Mesendoderm (in vitro differentiated cells): ENCODE data around the gene L1TD1.

Experiments
- DNase-seq: peaks from one replicate; pipeline ENCODE4 v3.0.0; 2013
- H2AK5ac ChIP-seq: 2 replicates; pipeline ENCODE4 v1.6.1; 2013; ENCODE audit warnings: low read length, inconsistent platforms
- H2BK120ac ChIP-seq: 2 replicates; pipeline ENCODE4 v1.6.1; 2013; ENCODE audit warnings: low read depth, mild to moderate bottlenecking, low read length, moderate library complexity, mixed read lengths
- H2BK15ac ChIP-seq: replicated peaks from 2 replicates; pipeline ENCODE4 v1.6.1; 2013; ENCODE audit warnings: low read depth, mild to moderate bottlenecking, moderate library complexity
- H2BK5ac ChIP-seq: 2 replicates; pipeline ENCODE4 v1.6.1; 2013; ENCODE audit warnings: low read length, inconsistent platforms
- H3K18ac ChIP-seq: 2 replicates; pipeline ENCODE4 v1.6.1; 2013; ENCODE audit warnings: mild to moderate bottlenecking, low read length, mixed read lengths
- H3K23ac ChIP-seq: one replicate; pipeline ENCODE4 v1.6.1; 2013; ENCODE audit warnings: low read length
- H3K27ac ChIP-seq: 2 replicates; pipeline ENCODE4 v1.5.1; 2013; ENCODE audit warnings: low read depth, mild to moderate bottlenecking, inconsistent platforms, low read length, moderate library complexity
- H3K27me3 ChIP-seq: 2 replicates; pipeline ENCODE4 v1.6.1; 2013; ENCODE audit warnings: low read length, control low read depth, mild to moderate bottlenecking, inconsistent platforms; ENCODE audit not compliant: insufficient read depth, poor library complexity
- H3K36me3 ChIP-seq: 2 replicates; pipeline ENCODE4 v1.6.1; 2013; ENCODE audit warnings: low read length, inconsistent platforms; ENCODE audit not compliant: control insufficient read depth, insufficient read depth
- H3K4ac ChIP-seq: one replicate; pipeline ENCODE4 v1.6.1; 2013; ENCODE audit warnings: low read depth, mild to moderate bottlenecking, low read length, moderate library complexity
- H3K4me1 ChIP-seq: 2 replicates; pipeline ENCODE4 v1.6.1; 2013; ENCODE audit warnings: low read depth, low read length, inconsistent platforms; ENCODE audit not compliant: control insufficient read depth
- H3K4me2 ChIP-seq: 2 replicates; pipeline ENCODE4 v1.6.1; 2013; ENCODE audit warnings: low read length
- H3K4me3 ChIP-seq: 2 replicates; pipeline ENCODE4 v1.5.1; 2013; ENCODE audit warnings: mild to moderate bottlenecking, low read length
- H3K56ac ChIP-seq: one replicate; pipeline ENCODE4 v1.6.1; 2013; ENCODE audit warnings: low read length
- H3K79me1 ChIP-seq: 2 replicates; pipeline ENCODE4 v1.6.1; 2013; ENCODE audit warnings: low read length, inconsistent platforms
- H3K79me2 ChIP-seq: 2 replicates; pipeline ENCODE4 v1.6.1; 2013; ENCODE audit warnings: mild to moderate bottlenecking, low read length; ENCODE audit not compliant: control insufficient read depth, insufficient read depth
- H3K9ac ChIP-seq: 2 replicates; pipeline ENCODE4 v1.6.1; 2013; ENCODE audit warnings: low read length, inconsistent platforms
- H4K5ac ChIP-seq: one replicate; pipeline ENCODE4 v1.6.1; 2013; ENCODE audit warnings: low read length
- H4K8ac ChIP-seq: one replicate; pipeline ENCODE4 v1.6.1; 2013; ENCODE audit warnings: low read depth, mild to moderate bottlenecking, control low read depth, low read length, moderate library complexity
- WGBS: extraction: QIAGEN DNeasy Blood & Tissue Kit; methylation state at CpG from one replicate; pipeline ENCODE4 v1.1.7; 2013; ENCODE audit warnings: low lambda C conversion rate, missing lambda C conversion rate; ENCODE audit not compliant: insufficient coverage; ENCODE audit errors: extremely low coverage; 5-methylcytosine and 5-hydroxymethylcytosine counted together

Gene L1TD1

GRCh38 chr1:62227496-62227895 lies 32.8 kb downstream of the L1TD1 start:
- H4K5ac ChIP-seq, result no peak overlapping the region

DNA sequence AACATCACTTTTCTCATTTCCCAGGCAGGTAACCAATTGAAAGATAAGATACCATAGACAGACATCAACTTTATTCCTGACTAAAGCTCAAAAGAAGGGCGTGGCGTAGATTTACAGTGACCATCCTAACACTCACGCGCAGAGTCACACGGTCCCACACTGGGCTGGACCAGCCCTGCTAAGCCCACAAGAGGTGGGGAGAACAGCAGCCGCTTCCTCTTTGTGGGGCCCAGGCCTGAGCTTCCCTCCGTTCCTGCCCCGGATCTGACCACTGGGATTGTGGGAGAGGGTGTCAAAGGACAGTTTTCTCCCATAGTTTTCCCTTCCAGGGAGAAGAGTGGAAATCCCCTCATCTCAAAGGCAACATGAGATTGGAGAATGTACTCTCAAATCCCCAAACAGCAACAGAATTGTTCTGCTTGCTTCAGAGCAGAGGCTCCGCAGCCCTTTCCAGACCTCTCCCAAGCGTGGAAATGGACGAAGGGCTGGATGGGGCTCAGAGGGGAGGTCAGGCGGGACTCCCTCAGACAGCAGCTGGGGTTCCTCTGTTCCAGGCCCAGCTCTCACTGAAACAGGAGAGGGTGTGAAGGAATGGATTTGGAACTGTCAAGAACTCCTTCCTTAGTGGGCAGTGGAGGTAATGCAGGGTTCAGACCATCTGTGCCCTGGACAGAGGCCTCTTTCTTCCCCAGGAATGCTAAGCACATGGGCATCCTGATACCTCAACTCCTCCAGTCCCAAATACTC lies 33.7 kb downstream of the L1TD1 start:
- WGBS, result no CpG with 5 or more reads among the region's 12 CpGs
- H3K4ac ChIP-seq, result no peak overlapping the region

More at GRCh38 chr1:62227496-62227895, 32.8 kb downstream of the L1TD1 start:
- Histone ChIP-seq H2BK15ac (no peak overlapping the region), H4K8ac (no peak overlapping the region), H3K27me3 (no peaks in the 10 kb centered on the region), H3K36me3 (peaks cover 14% of the 10 kb centered on the region), H3K4me3 (no peak overlapping the region), H3K27ac (no peak overlapping the region), H3K23ac (no peak overlapping the region), H2AK5ac (no peak overlapping the region), H2BK5ac (no peak overlapping the region), H3K56ac (no peak overlapping the region), H3K4me1 (peaks cover 12% of the 10 kb centered on the region), H3K79me1 (peaks cover 1% of the 10 kb centered on the region), H3K4ac (no peak overlapping the region), H3K79me2 (no peaks in the 10 kb centered on the region), H3K18ac (no peak overlapping the region), H3K4me2 (no peak overlapping the region), H2BK120ac (no peak overlapping the region), H3K9ac (no peak overlapping the region)
- no CpG with 5 or more reads among the region's 11 CpGs for WGBS
- no peak for DNase-seq

DNA sequence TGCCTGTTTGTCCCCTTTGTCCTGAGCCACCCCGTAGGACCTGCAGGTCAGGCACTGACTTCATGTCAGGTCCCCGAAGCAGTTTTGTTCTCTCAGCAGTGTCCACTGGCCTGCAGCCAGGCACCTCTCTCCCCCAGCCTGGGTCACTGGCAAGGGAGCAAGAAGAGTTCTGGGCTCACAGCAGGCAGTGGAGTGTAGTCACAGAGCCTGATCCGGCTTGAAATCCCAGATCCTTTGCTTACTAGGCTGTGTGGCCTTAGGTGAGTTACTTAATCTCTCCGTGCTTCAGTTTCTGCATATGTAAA lies 34.2 kb downstream of the L1TD1 start:
- H2BK120ac ChIP-seq, result no peak overlapping the region
- H3K4me2 ChIP-seq, result no peak overlapping the region
- peak overlapping the region; percentile 19 for H3K9ac ChIP-seq
- H4K5ac ChIP-seq, result no peak overlapping the region
- H3K79me2 ChIP-seq, result no peaks in the 10 kb centered on the region
- no peak for DNase-seq
- no peak overlapping the region for H3K27ac ChIP-seq
- no peak overlapping the region for H2AK5ac ChIP-seq
- H3K27me3 ChIP-seq, result no peaks in the 10 kb centered on the region
- no peak overlapping the region for H4K8ac ChIP-seq
- H3K4me3 ChIP-seq, result no peak overlapping the region
- H3K4ac ChIP-seq, result no peak overlapping the region
- H3K56ac ChIP-seq, result peak overlapping the region; percentile 44
- H3K79me1 ChIP-seq, result peaks cover 1% of the 10 kb centered on the region
- peak overlapping the region; percentile 7 for H3K18ac ChIP-seq
- WGBS, result no CpG with 5 or more reads among the region's 4 CpGs
- peaks cover 12% of the 10 kb centered on the region for H3K4me1 ChIP-seq
- H3K36me3 ChIP-seq, result peaks cover 14% of the 10 kb centered on the region
- no peak overlapping the region for H3K23ac ChIP-seq
- H2BK5ac ChIP-seq, result no peak overlapping the region
- H2BK15ac ChIP-seq, result no peak overlapping the region

More for the DNA sequence above, 33.7 kb downstream of the L1TD1 start:
- Histone ChIP-seq H3K23ac (no peak overlapping the region), H3K79me2 (no peaks in the 10 kb centered on the region), H3K4me2 (no peak overlapping the region), H2BK15ac (no peak overlapping the region), H3K27me3 (no peaks in the 10 kb centered on the region), H4K5ac (no peak overlapping the region), H3K9ac (peak overlapping the region; percentile 19), H2AK5ac (no peak overlapping the region), H4K8ac (no peak overlapping the region), H2BK5ac (no peak overlapping the region), H3K27ac (no peak overlapping the region), H3K18ac (peak overlapping the region; percentile 7), H2BK120ac (no peak overlapping the region), H3K4me1 (peaks cover 12% of the 10 kb centered on the region), H3K56ac (peak overlapping the region; percentile 44), H3K79me1 (peaks cover 1% of the 10 kb centered on the region), H3K36me3 (peaks cover 14% of the 10 kb centered on the region), H3K4me3 (no peak overlapping the region)
- DNase-seq, result no peak

DNA sequence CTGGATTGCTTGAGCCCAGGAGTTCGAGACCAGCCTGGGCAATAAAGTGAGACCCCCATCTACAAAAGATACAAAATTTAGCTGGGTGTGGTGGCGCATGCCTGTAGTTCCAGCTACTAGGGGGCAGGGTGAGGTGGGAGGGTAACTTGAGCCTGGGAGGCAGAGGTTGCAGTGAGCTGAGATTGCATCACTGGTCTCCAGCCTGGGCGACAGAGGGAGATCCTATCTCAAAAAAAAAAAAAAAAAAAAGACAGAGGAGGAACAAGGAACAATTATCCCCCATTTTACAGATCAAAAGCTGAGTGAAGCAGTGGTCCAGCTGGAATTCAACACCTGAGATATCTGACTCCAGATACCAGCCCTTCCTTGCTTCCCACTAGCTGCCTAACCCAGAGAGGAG lies 34.8 kb downstream of the L1TD1 start:
- Histone ChIP-seq H3K9ac (peak overlapping the region; percentile 15), H3K23ac (no peak overlapping the region), H2AK5ac (no peak overlapping the region), H3K18ac (no peak overlapping the region), H4K5ac (no peak overlapping the region), H3K4me1 (peaks cover 12% of the 10 kb centered on the region), H3K79me1 (no peaks in the 10 kb centered on the region), H3K36me3 (peaks cover 12% of the 10 kb centered on the region), H2BK5ac (no peak overlapping the region), H2BK120ac (no peak overlapping the region), H3K4ac (no peak overlapping the region), H3K56ac (peak overlapping the region; percentile 74), H2BK15ac (no peak overlapping the region), H4K8ac (no peak overlapping the region), H3K27ac (peak overlapping the region; percentile 61), H3K4me2 (no peak overlapping the region), H3K27me3 (no peaks in the 10 kb centered on the region), H3K79me2 (no peaks in the 10 kb centered on the region), H3K4me3 (no peak overlapping the region)
- WGBS, result no CpG with 5 or more reads among the region's 3 CpGs
- peak; percentile 74 for DNase-seq

DNA sequence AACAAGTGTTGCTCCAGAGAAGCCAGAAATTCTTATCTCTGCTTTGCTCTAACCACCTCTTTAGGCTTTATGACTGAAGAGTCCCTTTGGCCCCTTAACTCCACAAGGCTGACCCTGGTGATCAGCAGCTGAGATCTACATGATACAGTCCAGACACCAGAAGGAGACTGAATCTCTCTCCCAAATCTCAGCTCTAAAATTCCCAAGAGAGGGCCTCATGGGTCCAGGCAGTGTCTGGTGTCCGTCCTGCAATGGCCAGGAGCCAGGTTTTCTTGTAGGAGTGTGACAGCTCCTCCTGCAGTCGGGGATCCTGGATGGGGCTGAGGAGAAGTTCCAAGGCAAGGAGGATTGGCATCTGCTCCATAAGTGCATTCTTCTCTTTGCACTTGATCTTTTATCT lies 35.3 kb downstream of the L1TD1 start:
- Histone ChIP-seq H3K23ac (peak overlapping the region; percentile 24), H3K9ac (peak overlapping the region; percentile 15), H3K4me3 (no peak overlapping the region), H3K56ac (peak overlapping the region; percentile 74), H3K4me1 (peaks cover 12% of the 10 kb centered on the region), H3K18ac (no peak overlapping the region), H2BK120ac (no peak overlapping the region), H3K4me2 (no peak overlapping the region), H3K27me3 (no peaks in the 10 kb centered on the region), H4K5ac (no peak overlapping the region), H4K8ac (no peak overlapping the region), H3K27ac (peak overlapping the region; percentile 61), H3K4ac (no peak overlapping the region), H2BK15ac (no peak overlapping the region), H2AK5ac (peak overlapping the region; percentile 30), H2BK5ac (no peak overlapping the region), H3K36me3 (peaks cover 12% of the 10 kb centered on the region), H3K79me2 (no peaks in the 10 kb centered on the region), H3K79me1 (no peaks in the 10 kb centered on the region)
- DNase-seq, result no peak
- WGBS, result no CpG with 5 or more reads among the region's 2 CpGs

GRCh38 chr1:62230718-62231117 lies 36.1 kb downstream of the L1TD1 start:
- Histone ChIP-seq H2BK15ac (no peak overlapping the region), H3K4me2 (no peak overlapping the region), H3K18ac (no peak overlapping the region), H3K9ac (no peak overlapping the region), H4K8ac (no peak overlapping the region), H2AK5ac (no peak overlapping the region), H3K79me2 (no peaks in the 10 kb centered on the region), H3K79me1 (no peaks in the 10 kb centered on the region), H2BK5ac (no peak overlapping the region), H3K4ac (no peak overlapping the region), H3K4me3 (no peak overlapping the region), H3K56ac (no peak overlapping the region), H3K36me3 (peaks cover 12% of the 10 kb centered on the region), H3K4me1 (peaks cover 12% of the 10 kb centered on the region), H2BK120ac (no peak overlapping the region), H3K27ac (no peak overlapping the region), H4K5ac (no peak overlapping the region), H3K27me3 (no peaks in the 10 kb centered on the region), H3K23ac (no peak overlapping the region)
- no CpG with 5 or more reads among the region's 5 CpGs for WGBS
- DNase-seq, result peak; percentile 66
